Stimulated activated CD8-positive, alpha-beta memory T cell treated with anti-CD3 and anti-CD28 coated beads, Interleukin-7, amount 100 ng/mL, for 4 hours (primary cell): Measurements from ENCODE around the gene PRAF2.

Source experiments
- DNase-seq, 2 donors: peaks; one replicate each; pipeline ENCODE4 v3.0.0-alpha.2; 2020; ENCODE audit warnings: low read depth in 2 of 2

Gene PRAF2

GRCh38 chrX:49073601-49074575 lies at the start of gene PRAF2:
Gene PRAF2, minus strand, starts transcription at chrX:49074002. Its CDS starts 15 bp downstream, at chrX:49073987.
- DNase-seq, result peak; percentile 82 to 86

GRCh38 chrX:49122499-49122898 lies 48.7 kb upstream of the PRAF2 start:
- DNase-seq, result no peak

GRCh38 chrX:49120091-49120490 lies 46.3 kb upstream of the PRAF2 start:
- DNase-seq, result no peak

GRCh38 chrX:49117581-49117980 lies 43.8 kb upstream of the PRAF2 start:
- DNase-seq, result no peak

GRCh38 chrX:49116716-49117115 lies 42.9 kb upstream of the PRAF2 start:
- DNase-seq, result no peak

- no peak for DNase-seq
Observed at GRCh38 chrX:49116076-49116475, 42.3 kb upstream of the PRAF2 start.

- no peak for DNase-seq
Observed at GRCh38 chrX:49111791-49112190, 38.0 kb upstream of the PRAF2 start.

- no peak for DNase-seq
Observed at GRCh38 chrX:49110417-49110816, 36.6 kb upstream of the PRAF2 start.

GRCh38 chrX:49108641-49109040 lies 34.8 kb upstream of the PRAF2 start:
- no peak for DNase-seq

GRCh38 chrX:49106930-49107329 lies 33.1 kb upstream of the PRAF2 start:
- DNase-seq, result no peak

GRCh38 chrX:49106296-49106695 lies 32.5 kb upstream of the PRAF2 start:
- DNase-seq, result no peak

GRCh38 chrX:49103637-49104036 lies 29.8 kb upstream of the PRAF2 start:
- DNase-seq, result no peak

- no peak for DNase-seq
Observed at GRCh38 chrX:49102190-49102589, 28.4 kb upstream of the PRAF2 start.

- DNase-seq, result no peak
Observed at GRCh38 chrX:49101629-49101984, 27.8 kb upstream of the PRAF2 start.

- peak; percentile 81 to 85 for DNase-seq
Observed at GRCh38 chrX:49100704-49101628, 27.2 kb upstream of the PRAF2 start.

GRCh38 chrX:49096419-49096818 lies 22.6 kb upstream of the PRAF2 start:
- DNase-seq, result no peak

GRCh38 chrX:49089553-49089952 lies 15.8 kb upstream of the PRAF2 start:
- no peak for DNase-seq

GRCh38 chrX:49082271-49082871 lies 8.6 kb upstream of the PRAF2 start:
- DNase-seq, result no peak

- DNase-seq, result peak; percentile 60 to 68
Observed at GRCh38 chrX:49079489-49080428, 6.0 kb upstream of the PRAF2 start, which contains the start of gene WDR45. Gene WDR45, minus strand, starts transcription at chrX:49079887. Its CDS starts 1,792 bp downstream, at chrX:49078095.

- no peak for DNase-seq
Observed at GRCh38 chrX:49077941-49078340, 4.1 kb upstream of the PRAF2 start.

- no peak for DNase-seq
Observed at GRCh38 chrX:49075347-49075746, 1.5 kb upstream of the PRAF2 start.
